ENCODE data around the gene RGL2.

- TF ChIP-seq GATA2 (IDR thresholded peaks at IDR 0.05; ENCODE audit: low read depth, low read length), result no peak
- TF ChIP-seq GATA3 (IDR thresholded peaks at IDR 0.05; ENCODE audit: low read depth, low read length), result no peak
Observed at GRCh38 chr6:33315793-33316602, 17.3 kb upstream of the RGL2 start.

Data from SH-SY5Y (cell line).